ENCODE data around the gene ABHD15. TPM values are rescaled to one million over a fixed set of nuclear protein-coding genes. Genes with fewer than 3 reads are reported as not detected.

Gene ABHD15
- total RNA-seq, 1 experiment from 2014 or later, result 8.2 TPM

DNA sequence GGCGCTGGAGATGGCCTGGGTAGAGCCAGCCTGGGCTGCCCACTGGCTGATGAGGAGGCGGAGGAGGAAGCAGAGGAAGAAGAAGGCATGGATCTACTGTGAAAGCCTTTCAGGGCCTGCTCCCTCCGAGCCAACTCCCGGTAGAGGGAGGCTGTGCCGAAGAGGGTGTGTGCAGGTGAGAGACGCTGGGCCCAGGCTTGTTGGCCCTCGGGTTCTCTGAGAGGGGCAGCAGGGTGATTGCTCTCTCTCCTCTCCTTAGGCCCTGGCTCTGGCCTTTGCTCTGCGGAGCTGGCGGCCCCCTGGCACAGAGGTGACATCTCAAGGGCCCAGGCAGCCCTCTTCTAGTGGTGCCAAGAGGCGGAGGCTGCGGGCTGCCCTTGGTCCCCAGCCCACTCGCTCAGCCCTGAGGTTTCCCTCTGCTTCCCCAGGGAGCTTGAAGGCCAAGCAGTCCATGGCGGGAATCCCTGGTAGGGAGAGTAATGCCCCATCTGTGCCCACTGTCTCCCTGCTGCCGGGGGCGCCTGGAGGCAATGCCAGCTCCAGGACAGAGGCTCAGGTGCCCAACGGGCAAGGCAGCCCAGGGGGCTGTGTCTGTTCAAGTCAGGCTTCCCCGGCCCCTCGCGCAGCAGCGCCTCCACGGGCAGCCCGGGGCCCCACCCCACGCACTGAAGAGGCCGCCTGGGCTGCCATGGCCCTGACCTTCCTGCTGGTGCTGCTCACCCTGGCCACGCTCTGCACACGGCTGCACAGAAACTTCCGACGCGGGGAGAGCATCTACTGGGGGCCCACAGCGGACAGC, 5.2 kb upstream of the ABHD15 start (continued):
- TF ChIP-seq, protein P1, sequence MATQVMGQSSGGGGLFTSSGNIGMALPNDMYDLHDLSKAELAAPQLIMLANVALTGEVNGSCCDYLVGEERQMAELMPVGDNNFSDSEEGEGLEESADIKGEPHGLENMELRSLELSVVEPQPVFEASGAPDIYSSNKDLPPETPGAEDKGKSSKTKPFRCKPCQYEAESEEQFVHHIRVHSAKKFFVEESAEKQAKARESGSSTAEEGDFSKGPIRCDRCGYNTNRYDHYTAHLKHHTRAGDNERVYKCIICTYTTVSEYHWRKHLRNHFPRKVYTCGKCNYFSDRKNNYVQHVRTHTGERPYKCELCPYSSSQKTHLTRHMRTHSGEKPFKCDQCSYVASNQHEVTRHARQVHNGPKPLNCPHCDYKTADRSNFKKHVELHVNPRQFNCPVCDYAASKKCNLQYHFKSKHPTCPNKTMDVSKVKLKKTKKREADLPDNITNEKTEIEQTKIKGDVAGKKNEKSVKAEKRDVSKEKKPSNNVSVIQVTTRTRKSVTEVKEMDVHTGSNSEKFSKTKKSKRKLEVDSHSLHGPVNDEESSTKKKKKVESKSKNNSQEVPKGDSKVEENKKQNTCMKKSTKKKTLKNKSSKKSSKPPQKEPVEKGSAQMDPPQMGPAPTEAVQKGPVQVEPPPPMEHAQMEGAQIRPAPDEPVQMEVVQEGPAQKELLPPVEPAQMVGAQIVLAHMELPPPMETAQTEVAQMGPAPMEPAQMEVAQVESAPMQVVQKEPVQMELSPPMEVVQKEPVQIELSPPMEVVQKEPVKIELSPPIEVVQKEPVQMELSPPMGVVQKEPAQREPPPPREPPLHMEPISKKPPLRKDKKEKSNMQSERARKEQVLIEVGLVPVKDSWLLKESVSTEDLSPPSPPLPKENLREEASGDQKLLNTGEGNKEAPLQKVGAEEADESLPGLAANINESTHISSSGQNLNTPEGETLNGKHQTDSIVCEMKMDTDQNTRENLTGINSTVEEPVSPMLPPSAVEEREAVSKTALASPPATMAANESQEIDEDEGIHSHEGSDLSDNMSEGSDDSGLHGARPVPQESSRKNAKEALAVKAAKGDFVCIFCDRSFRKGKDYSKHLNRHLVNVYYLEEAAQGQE (IDR thresholded peaks at IDR 0.05; ENCODE audit: low read depth), result no peak

DNA sequence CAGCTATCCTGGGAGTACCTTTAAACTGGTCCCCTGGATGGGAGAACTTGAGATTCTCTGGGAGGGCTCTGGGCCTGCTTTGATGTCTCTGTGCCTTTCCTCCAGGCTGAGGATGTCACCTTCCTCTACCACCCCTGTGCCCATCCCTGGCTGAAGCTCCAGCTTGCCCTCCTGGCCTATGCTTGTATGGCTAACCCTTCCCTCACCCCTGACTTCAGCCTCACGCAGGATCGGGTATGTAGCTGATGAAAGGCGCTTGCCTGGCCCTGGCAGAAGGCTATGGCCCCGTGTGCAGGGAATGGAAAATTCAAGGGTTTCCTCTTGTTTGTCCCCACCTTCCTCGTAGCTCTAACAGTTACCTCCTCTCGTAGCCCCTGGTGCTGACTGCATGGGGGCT, 4.6 kb upstream of the ABHD15 start:
- no peak overlapping the region for H3K4me3 ChIP-seq (replicated peaks in 1 of 2; ENCODE audit: low read depth in 1 of 2, low read length in 2 of 2)
- RAD21 ChIA-PET (ENCODE audit: low non-redundant PET in 1 of 2, low total read pairs in 2 of 2, uncharacterized antibody in 2 of 2, unreplicated experiment in 2 of 2), result interaction anchor here in 1 of 2 experiments (1.4 kb wide), 1 partner anchor 202 kb away, joined by 3 read pairs; no protein-coding TSS in a partner anchor
- H3K36me3 ChIP-seq (ENCODE audit: control insufficient read depth in 1 of 2, insufficient read depth in 2 of 2, low read length in 2 of 2), result peaks cover 0 to 3% of the 10 kb centered on the region in 2 experiments; a peak in 1 of 4 replicates
- H3K9me3 ChIP-seq (ENCODE audit: control insufficient read depth in 1 of 2, insufficient read depth in 1 of 2, low read depth in 1 of 2, low read length in 2 of 2), result no peaks in the 10 kb centered on the region
- no peaks in the 10 kb centered on the region for H3K79me2 ChIP-seq (ENCODE audit: insufficient read depth, low read length)
- CTCF ChIA-PET, result interaction anchor here (1.1 kb wide), 1 partner anchor 20 kb away, joined by 3 read pairs; no protein-coding TSS in a partner anchor
- H2AFZ ChIP-seq (ENCODE audit: low read depth, low read length, poor library complexity, severe bottlenecking), result no peak overlapping the region
- no peaks in the 10 kb centered on the region for H4K20me1 ChIP-seq (ENCODE audit: insufficient read depth)
- BruUV-seq (replicated peaks), result no TSS peak
- POLR2A ChIA-PET, result no interaction called here
- no peak overlapping the region for H3K4me2 ChIP-seq (ENCODE audit: low read length)
- TF ChIP-seq EZH2phosphoT487 (IDR thresholded peaks at IDR 0.05; ENCODE audit: borderline replicate concordance) (no peak), EZH2 (IDR thresholded peaks at IDR 0.05) (no peak), POLR2A (IDR thresholded peaks at IDR 0.05; ENCODE audit: borderline replicate concordance, extremely low read depth, insufficient read depth, insufficient read length) (no peak), CEBPB (IDR thresholded peaks at IDR 0.05; ENCODE audit: low read depth) (no peak), ZNF274 (IDR thresholded peaks at IDR 0.05; ENCODE audit: low read depth, low read length) (no peak), SP1 (IDR thresholded peaks at IDR 0.05; ENCODE audit: low read depth) (no peak), RAD21 (IDR thresholded peaks at IDR 0.05; ENCODE audit: low read depth) (no peak), YY1 (IDR thresholded peaks at IDR 0.05; ENCODE audit: extremely low read depth, insufficient replicate concordance, low read depth, low read length) (no peak), FOSL1 (IDR thresholded peaks at IDR 0.05; ENCODE audit: low read depth) (no peak), TCF7L2 (IDR thresholded peaks at IDR 0.05; ENCODE audit: borderline replicate concordance, extremely low read depth, insufficient read depth, insufficient read length) (no peak), SRF (IDR thresholded peaks at IDR 0.05; ENCODE audit: low read depth) (no peak)
- TF ChIP-seq, protein P2, sequence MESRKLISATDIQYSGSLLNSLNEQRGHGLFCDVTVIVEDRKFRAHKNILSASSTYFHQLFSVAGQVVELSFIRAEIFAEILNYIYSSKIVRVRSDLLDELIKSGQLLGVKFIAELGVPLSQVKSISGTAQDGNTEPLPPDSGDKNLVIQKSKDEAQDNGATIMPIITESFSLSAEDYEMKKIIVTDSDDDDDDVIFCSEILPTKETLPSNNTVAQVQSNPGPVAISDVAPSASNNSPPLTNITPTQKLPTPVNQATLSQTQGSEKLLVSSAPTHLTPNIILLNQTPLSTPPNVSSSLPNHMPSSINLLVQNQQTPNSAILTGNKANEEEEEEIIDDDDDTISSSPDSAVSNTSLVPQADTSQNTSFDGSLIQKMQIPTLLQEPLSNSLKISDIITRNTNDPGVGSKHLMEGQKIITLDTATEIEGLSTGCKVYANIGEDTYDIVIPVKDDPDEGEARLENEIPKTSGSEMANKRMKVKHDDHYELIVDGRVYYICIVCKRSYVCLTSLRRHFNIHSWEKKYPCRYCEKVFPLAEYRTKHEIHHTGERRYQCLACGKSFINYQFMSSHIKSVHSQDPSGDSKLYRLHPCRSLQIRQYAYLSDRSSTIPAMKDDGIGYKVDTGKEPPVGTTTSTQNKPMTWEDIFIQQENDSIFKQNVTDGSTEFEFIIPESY (IDR thresholded peaks at IDR 0.05; ENCODE audit: extremely low read depth, insufficient replicate concordance, low read length), result no peak
- TF ChIP-seq, protein P1 (IDR thresholded peaks at IDR 0.05; ENCODE audit: low read depth), result no peak
- intact Hi-C loops (cut with micrococcal nuclease), result no loop called here
- H3K4me1 ChIP-seq (ENCODE audit: control insufficient read depth in 1 of 2, insufficient read depth in 2 of 2, low read length in 2 of 2), result peaks cover 3 to 19% of the 10 kb centered on the region in 2 experiments; a peak in 2 of 4 replicates
- no peak overlapping the region for H3K27ac ChIP-seq (ENCODE audit: low read depth, low read length)
- ATAC-seq (no peak), DNase-seq (ENCODE audit: low read depth, low spot score) (no peak)
- no peak overlapping the region for H3K9ac ChIP-seq (ENCODE audit: low read length)
- no peaks in the 10 kb centered on the region for H3K27me3 ChIP-seq (ENCODE audit: insufficient read depth, low read length)
- H3K9me2 ChIP-seq (ENCODE audit: insufficient read depth), result no peaks in the 10 kb centered on the region

Data from HCT116 (cell line).